Uterus (tissue), 4 donors: ENCODE data around the gene TM4SF1. TPM values are rescaled to one million over a fixed set of nuclear protein-coding genes. Genes with fewer than 3 reads are reported as not detected.

Source experiments
- DNase-seq, 2 donors: peaks; one replicate each; pipeline ENCODE4 v3.0.0-alpha.2; 2019 to 2020
- H3K27ac ChIP-seq, 2 donors: fragments of 200-600 bp; sonication (generic); 1 replicate in 1 of 2; 2 replicates in 1 of 2; pipeline ENCODE4 v1.5.1; 2016 to 2018
- H3K27me3 ChIP-seq, 2 donors: fragments of 200-600 bp; sonication (generic); one replicate each; pipeline ENCODE4 v1.5.1; 2018 to 2019; ENCODE audit warnings: control low read depth in 1 of 2
- H3K36me3 ChIP-seq, 2 donors: fragments of 200-600 bp; sonication (generic); one replicate each; pipeline ENCODE4 v1.5.1; 2019; ENCODE audit warnings: control low read depth in 1 of 2
- H3K4me1 ChIP-seq, 2 donors: fragments of 200-600 bp; sonication (generic); one replicate each; pipeline ENCODE4 v1.5.1; 2018 to 2019; ENCODE audit warnings: control low read depth in 1 of 2
- H3K4me3 ChIP-seq, 2 donors: fragments of 200-600 bp; sonication (generic); 1 replicate in 1 of 2; 2 replicates in 1 of 2; pipeline ENCODE4 v1.5.1; 2018 to 2019; ENCODE audit warnings: mild to moderate bottlenecking in 1 of 2
- H3K9me3 ChIP-seq, 2 donors: fragments of 200-600 bp; sonication (generic); one replicate each; pipeline ENCODE4 v1.5.1; 2019; ENCODE audit warnings: control low read depth in 1 of 2
- POLR2A ChIP-seq, 2 donors: fragments of 450-650 bp; IDR thresholded peaks; one replicate each; pipeline ENCODE4 v1.6.1; 2016; ENCODE audit warnings: antibody characterized with exemption in 2 of 2, mild to moderate bottlenecking in 1 of 2, moderate library complexity in 1 of 2
- intact Hi-C: fragments of 100-400 bp; cut with DNase I; formaldehyde crosslinking; loops from one replicate; pipeline ENCODE4 v1.15.1; 2023; ENCODE audit warnings: low total_unique reads
- total RNA-seq, 4 donors: library from RNA; depleted of rRNA in 3 of 4; stranded (reverse); fragments of >200 nt in 3 of 4; gene quantifications; one replicate each; pipeline versions ENCODE4 v1.1.0 to v1.2.4, GENCODE V29; 2014 to 2023
- TF ChIP-seq, protein P1 (sequence below), 4 experiments: fragments of 200-600 bp in 2 of 4; fragments of 450-650 bp in 2 of 4; sonication (generic) in 2 of 4; IDR thresholded peaks; one replicate each; pipeline ENCODE4 v1.5.1; 2016 to 2019; ENCODE audit warnings: antibody characterized with exemption in 4 of 4, mild to moderate bottlenecking in 2 of 4, moderate library complexity in 1 of 4
- donor health status: DM: yes; HTN: yes; CAD: no.

TM4SF1 gene
- total RNA-seq, 4 donors from 2014 or later, result 102 to 118 (median 113) TPM

DNA sequence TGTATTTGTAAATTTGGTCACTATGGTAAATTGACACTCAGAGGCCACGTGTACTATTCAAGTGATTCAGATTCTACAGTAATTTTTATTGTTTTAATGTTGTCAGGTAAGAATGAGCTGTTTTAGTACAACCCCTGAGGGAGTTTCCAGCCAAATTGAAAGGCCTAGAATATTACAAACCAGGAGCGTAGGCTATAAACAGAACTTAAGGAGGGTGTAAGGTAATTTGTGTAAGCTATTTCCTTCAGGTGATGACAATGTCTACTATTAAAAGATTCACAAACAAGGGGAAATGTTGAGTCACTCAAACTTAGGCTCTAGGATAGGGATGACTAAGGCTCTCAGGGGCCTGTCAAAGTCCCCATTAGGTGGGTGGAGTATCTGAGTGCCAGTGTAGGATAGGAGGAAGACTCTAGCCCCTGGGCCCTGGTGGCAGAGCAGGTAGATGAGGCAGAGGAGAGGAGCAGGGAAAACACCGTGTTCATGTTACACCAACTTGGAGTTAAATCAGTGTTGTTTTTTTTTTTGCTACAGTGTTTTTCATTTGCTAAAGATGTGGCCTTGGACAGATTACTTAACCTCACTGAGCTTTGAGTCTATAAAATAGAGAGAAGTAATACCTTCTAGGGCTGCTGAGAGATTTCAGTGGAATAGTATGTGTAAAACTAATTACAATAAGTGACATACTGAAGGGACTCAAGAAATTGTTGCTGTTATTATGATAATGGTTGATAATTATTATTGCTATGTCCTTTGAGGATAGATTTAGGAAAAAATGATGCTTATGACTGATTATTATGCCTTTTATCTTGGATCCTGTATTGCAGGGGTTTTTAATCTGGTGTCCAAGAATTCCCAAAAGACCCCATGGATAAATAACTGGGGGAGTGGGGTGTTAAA, 10.3 kb downstream of the TM4SF1 start:
- H3K27ac ChIP-seq, result peak overlapping the region; percentile 50 to 51
- H3K4me1 ChIP-seq, result no peaks in the 10 kb centered on the region
- intact Hi-C loops, result no loop called here
- H3K9me3 ChIP-seq, result no peaks in the 10 kb centered on the region
- no peaks in the 10 kb centered on the region for H3K36me3 ChIP-seq
- H3K27me3 ChIP-seq, result no peaks in the 10 kb centered on the region
- no peak overlapping the region for H3K4me3 ChIP-seq
- no peak for DNase-seq
- no peak for TF ChIP-seq POLR2A (IDR thresholded peaks at IDR 0.05)
- TF ChIP-seq, protein P1, sequence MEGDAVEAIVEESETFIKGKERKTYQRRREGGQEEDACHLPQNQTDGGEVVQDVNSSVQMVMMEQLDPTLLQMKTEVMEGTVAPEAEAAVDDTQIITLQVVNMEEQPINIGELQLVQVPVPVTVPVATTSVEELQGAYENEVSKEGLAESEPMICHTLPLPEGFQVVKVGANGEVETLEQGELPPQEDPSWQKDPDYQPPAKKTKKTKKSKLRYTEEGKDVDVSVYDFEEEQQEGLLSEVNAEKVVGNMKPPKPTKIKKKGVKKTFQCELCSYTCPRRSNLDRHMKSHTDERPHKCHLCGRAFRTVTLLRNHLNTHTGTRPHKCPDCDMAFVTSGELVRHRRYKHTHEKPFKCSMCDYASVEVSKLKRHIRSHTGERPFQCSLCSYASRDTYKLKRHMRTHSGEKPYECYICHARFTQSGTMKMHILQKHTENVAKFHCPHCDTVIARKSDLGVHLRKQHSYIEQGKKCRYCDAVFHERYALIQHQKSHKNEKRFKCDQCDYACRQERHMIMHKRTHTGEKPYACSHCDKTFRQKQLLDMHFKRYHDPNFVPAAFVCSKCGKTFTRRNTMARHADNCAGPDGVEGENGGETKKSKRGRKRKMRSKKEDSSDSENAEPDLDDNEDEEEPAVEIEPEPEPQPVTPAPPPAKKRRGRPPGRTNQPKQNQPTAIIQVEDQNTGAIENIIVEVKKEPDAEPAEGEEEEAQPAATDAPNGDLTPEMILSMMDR (IDR thresholded peaks at IDR 0.05), result no peak

DNA sequence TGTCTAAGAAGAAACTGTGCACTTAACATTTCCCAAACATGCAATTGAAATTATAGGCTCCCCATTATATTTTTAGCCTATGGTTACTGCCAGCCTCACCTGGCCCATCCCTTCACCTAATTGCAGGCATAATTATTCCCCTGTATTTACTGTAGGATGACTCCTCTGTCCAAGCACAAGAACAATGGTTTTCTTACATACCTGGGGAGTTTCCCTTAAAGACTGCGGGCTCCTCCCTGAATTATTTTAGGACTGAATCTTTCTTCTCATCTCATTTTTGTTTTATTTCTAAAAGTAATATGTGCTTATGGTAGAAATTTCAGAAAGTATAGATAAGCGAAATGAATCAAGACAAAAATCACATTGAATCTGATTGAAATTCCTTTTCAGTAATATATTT, 11.4 kb downstream of the TM4SF1 start:
- Histone ChIP-seq H3K27ac (peak overlapping the region in 1 of 2 donors; percentile 50), H3K4me3 (no peak overlapping the region), H3K9me3 (no peaks in the 10 kb centered on the region), H3K27me3 (no peaks in the 10 kb centered on the region), H3K36me3 (no peaks in the 10 kb centered on the region), H3K4me1 (no peaks in the 10 kb centered on the region)
- intact Hi-C loops, result no loop called here
- DNase-seq, result no peak
- TF ChIP-seq, protein P1 (IDR thresholded peaks at IDR 0.05), result no peak
- TF ChIP-seq POLR2A (IDR thresholded peaks at IDR 0.05), result no peak

DNA sequence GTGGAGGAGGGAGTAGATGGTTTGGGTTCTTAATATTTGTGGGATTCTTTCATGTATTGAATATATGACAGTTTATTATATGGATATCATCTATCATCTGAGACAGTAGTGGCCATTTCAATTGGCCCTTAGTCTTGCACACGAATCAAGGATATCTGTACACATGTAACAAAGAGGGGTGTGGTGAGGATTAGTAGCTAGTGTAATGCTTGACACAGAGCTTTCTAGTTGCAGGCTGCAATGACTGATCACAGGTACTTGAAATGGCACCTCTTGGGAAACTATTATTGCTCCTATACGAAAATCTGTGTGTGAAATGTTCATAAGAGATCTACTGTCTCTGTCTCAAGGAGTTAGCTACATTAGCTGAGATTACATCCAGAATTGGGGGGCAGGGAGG, 12.8 kb downstream of the TM4SF1 start:
- Histone ChIP-seq H3K27me3 (no peaks in the 10 kb centered on the region), H3K9me3 (no peaks in the 10 kb centered on the region), H3K4me3 (no peak overlapping the region), H3K36me3 (no peaks in the 10 kb centered on the region), H3K27ac (no peak overlapping the region), H3K4me1 (no peaks in the 10 kb centered on the region)
- DNase-seq, result no peak
- intact Hi-C loops, result no loop called here
- TF ChIP-seq POLR2A (IDR thresholded peaks at IDR 0.05), result no peak
- TF ChIP-seq, protein P1 (IDR thresholded peaks at IDR 0.05), result no peak

DNA sequence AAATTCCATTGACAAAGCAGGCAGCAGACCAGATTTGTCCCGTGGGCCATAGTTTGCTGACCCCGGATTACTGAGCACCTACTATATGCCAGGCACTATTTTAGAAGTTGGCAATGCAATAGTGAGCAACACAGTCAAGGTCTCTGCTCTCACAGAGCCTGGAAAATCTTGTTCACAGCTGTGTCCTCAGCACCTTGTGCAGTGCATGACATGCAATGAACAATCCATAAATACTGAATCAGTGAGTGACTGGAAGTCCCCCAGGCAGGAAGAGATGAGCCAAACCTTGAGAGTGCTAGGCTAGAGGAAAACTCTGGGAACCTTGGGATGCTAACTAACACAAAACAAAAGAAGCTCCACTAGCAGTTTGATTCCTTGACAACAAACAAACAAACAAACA, 14.4 kb downstream of the TM4SF1 start:
- no peaks in the 10 kb centered on the region for H3K4me1 ChIP-seq
- no peaks in the 10 kb centered on the region for H3K9me3 ChIP-seq
- no peak for DNase-seq
- H3K27ac ChIP-seq, result no peak overlapping the region
- intact Hi-C loops, result no loop called here
- no peaks in the 10 kb centered on the region for H3K27me3 ChIP-seq
- H3K36me3 ChIP-seq, result no peaks in the 10 kb centered on the region
- no peak for TF ChIP-seq POLR2A (IDR thresholded peaks at IDR 0.05)
- TF ChIP-seq, protein P1 (IDR thresholded peaks at IDR 0.05), result no peak
- no peak overlapping the region for H3K4me3 ChIP-seq

DNA sequence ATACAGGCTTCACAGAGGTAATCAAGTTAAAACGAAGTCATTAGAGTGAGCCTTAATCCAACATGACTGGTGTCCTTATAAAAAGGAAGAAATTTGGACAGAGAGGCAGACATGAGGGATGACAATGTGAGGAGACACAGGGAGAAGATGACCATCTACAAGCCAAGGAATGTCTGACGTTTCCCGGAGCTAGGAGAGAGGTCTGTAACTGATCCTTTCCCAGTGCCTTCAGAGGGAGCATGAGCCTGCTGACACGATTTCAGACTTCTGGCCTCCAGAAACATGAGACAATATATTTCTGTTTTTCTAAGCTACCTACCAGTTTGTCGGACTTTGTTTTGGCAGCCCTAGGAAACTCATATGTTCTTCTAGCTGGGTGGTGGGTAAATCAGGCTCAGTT, 15.1 kb downstream of the TM4SF1 start:
- Histone ChIP-seq H3K27ac (no peak overlapping the region), H3K4me1 (no peaks in the 10 kb centered on the region), H3K4me3 (no peak overlapping the region), H3K27me3 (no peaks in the 10 kb centered on the region), H3K9me3 (no peaks in the 10 kb centered on the region), H3K36me3 (no peaks in the 10 kb centered on the region)
- DNase-seq, result no peak
- intact Hi-C loops, result no loop called here
- TF ChIP-seq, protein P1 (IDR thresholded peaks at IDR 0.05), result no peak
- TF ChIP-seq POLR2A (IDR thresholded peaks at IDR 0.05), result no peak
